KMS-11 (cell line): ENCODE results near the gene MITF.

Source experiments
- H2AFZ ChIP-seq: fragments of 200-600 bp; sonication (generic); 2 replicates; pipeline ENCODE4 v1.6.1; 2016; ENCODE audit warnings: antibody characterized with exemption, mixed run types, low read depth
- H3K27ac ChIP-seq: fragments of 200-600 bp; sonication (generic); 2 replicates; pipeline ENCODE4 v1.6.1; 2016; ENCODE audit warnings: mild to moderate bottlenecking, mixed run types
- H3K27me3 ChIP-seq: fragments of 200-600 bp; sonication (generic); 2 replicates; pipeline ENCODE4 v1.6.1; 2017; ENCODE audit warnings: mild to moderate bottlenecking, low read depth, mixed run types, moderate library complexity; ENCODE audit not compliant: insufficient read depth
- H3K36me3 ChIP-seq: fragments of 200-600 bp; sonication (generic); 2 replicates; pipeline ENCODE4 v1.6.1; 2017; ENCODE audit warnings: mild to moderate bottlenecking, mixed run types; ENCODE audit not compliant: insufficient read depth
- H3K4me1 ChIP-seq: fragments of 200-600 bp; sonication (generic); 2 replicates; pipeline ENCODE4 v1.6.1; 2016; ENCODE audit warnings: mild to moderate bottlenecking, low read depth, mixed run types; ENCODE audit not compliant: poor library complexity, severe bottlenecking
- H3K4me2 ChIP-seq: fragments of 200-600 bp; sonication (generic); 2 replicates; pipeline ENCODE4 v1.7.0; 2016; ENCODE audit warnings: mild to moderate bottlenecking, mixed run types
- H3K4me3 ChIP-seq: fragments of 200-600 bp; sonication (generic); IDR thresholded peaks from 2 replicates; pipeline ENCODE4 v1.6.1; 2017; ENCODE audit warnings: low read depth, low read length, mixed read lengths; ENCODE audit not compliant: insufficient read depth
- H3K79me2 ChIP-seq: fragments of 200-600 bp; sonication (generic); 2 replicates; pipeline ENCODE4 v1.6.1; 2016; ENCODE audit warnings: low read depth, mixed run types; ENCODE audit not compliant: insufficient read depth
- H3K9ac ChIP-seq: fragments of 200-600 bp; sonication (generic); 2 replicates; pipeline ENCODE4 v1.6.1; 2016; ENCODE audit warnings: mild to moderate bottlenecking, mixed run types
- H4K20me1 ChIP-seq: fragments of 200-600 bp; sonication (generic); 2 replicates; pipeline ENCODE4 v1.6.1; 2016; ENCODE audit warnings: mild to moderate bottlenecking, mixed run types; ENCODE audit not compliant: insufficient read depth
- TF ChIP-seq, protein P1 (sequence below): fragments of 200-600 bp; sonication (generic); conservative IDR thresholded peaks from 2 replicates; pipeline ENCODE4 v1.6.1; 2017; ENCODE audit warnings: low read depth, mild to moderate bottlenecking, antibody characterized with exemption, low read length, moderate library complexity, mixed read lengths

Gene MITF

GRCh38 chr3:69930564-69930963 lies 191.3 kb downstream of the MITF start:
- H3K79me2 ChIP-seq: no peaks in the 10 kb centered on the region
- H3K4me3 ChIP-seq: no peak overlapping the region
- TF ChIP-seq, protein P1, sequence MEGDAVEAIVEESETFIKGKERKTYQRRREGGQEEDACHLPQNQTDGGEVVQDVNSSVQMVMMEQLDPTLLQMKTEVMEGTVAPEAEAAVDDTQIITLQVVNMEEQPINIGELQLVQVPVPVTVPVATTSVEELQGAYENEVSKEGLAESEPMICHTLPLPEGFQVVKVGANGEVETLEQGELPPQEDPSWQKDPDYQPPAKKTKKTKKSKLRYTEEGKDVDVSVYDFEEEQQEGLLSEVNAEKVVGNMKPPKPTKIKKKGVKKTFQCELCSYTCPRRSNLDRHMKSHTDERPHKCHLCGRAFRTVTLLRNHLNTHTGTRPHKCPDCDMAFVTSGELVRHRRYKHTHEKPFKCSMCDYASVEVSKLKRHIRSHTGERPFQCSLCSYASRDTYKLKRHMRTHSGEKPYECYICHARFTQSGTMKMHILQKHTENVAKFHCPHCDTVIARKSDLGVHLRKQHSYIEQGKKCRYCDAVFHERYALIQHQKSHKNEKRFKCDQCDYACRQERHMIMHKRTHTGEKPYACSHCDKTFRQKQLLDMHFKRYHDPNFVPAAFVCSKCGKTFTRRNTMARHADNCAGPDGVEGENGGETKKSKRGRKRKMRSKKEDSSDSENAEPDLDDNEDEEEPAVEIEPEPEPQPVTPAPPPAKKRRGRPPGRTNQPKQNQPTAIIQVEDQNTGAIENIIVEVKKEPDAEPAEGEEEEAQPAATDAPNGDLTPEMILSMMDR: no peak
- H3K27me3 ChIP-seq: no peaks in the 10 kb centered on the region
- no peak overlapping the region for H2AFZ ChIP-seq
- H4K20me1 ChIP-seq: no peaks in the 10 kb centered on the region
- H3K4me2 ChIP-seq: no peak overlapping the region
- H3K4me1 ChIP-seq: peaks cover 17% of the 10 kb centered on the region
- no peak overlapping the region for H3K9ac ChIP-seq
- no peaks in the 10 kb centered on the region for H3K36me3 ChIP-seq
- H3K27ac ChIP-seq: no peak overlapping the region

- H3K4me1 ChIP-seq: peaks cover 17% of the 10 kb centered on the region
- no peak overlapping the region for H3K9ac ChIP-seq
- H2AFZ ChIP-seq: no peak overlapping the region
- H3K27ac ChIP-seq: no peak overlapping the region
- H3K79me2 ChIP-seq: no peaks in the 10 kb centered on the region
- H4K20me1 ChIP-seq: no peaks in the 10 kb centered on the region
- no peaks in the 10 kb centered on the region for H3K36me3 ChIP-seq
- TF ChIP-seq, protein P1: no peak
- no peak overlapping the region for H3K4me3 ChIP-seq
- H3K27me3 ChIP-seq: no peaks in the 10 kb centered on the region
- H3K4me2 ChIP-seq: peak overlapping the region; percentile 36; the same call in 1 of the 2 replicates
Measured at GRCh38 chr3:69932087-69932486, 192.8 kb downstream of the MITF start.

DNA sequence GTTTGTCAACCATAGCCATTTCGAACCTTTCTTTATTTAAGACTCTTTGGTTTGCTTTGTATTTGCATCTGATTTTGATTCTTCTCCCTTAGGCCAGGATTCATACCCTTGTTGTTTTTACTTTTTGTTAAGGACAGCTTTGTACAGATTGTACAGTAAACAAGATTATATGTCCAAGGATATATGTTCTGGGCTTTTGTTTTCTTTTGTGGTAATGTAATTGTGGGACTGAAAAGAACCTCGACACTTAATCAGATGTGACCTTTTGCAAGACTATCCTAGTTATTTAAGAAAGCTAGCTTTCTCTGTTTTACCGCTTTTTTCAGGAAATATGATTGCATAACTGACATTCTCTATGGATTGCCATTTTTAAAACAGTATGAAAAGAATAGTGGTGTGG lies 193.2 kb downstream of the MITF start:
- H3K4me3 ChIP-seq: no peak overlapping the region
- no peak overlapping the region for H3K27ac ChIP-seq
- H3K4me1 ChIP-seq: peaks cover 17% of the 10 kb centered on the region
- no peak overlapping the region for H2AFZ ChIP-seq
- TF ChIP-seq, protein P1: no peak
- H3K9ac ChIP-seq: no peak overlapping the region
- no peaks in the 10 kb centered on the region for H3K27me3 ChIP-seq
- no peak overlapping the region for H3K4me2 ChIP-seq
- H4K20me1 ChIP-seq: no peaks in the 10 kb centered on the region
- no peaks in the 10 kb centered on the region for H3K36me3 ChIP-seq
- H3K79me2 ChIP-seq: no peaks in the 10 kb centered on the region

DNA sequence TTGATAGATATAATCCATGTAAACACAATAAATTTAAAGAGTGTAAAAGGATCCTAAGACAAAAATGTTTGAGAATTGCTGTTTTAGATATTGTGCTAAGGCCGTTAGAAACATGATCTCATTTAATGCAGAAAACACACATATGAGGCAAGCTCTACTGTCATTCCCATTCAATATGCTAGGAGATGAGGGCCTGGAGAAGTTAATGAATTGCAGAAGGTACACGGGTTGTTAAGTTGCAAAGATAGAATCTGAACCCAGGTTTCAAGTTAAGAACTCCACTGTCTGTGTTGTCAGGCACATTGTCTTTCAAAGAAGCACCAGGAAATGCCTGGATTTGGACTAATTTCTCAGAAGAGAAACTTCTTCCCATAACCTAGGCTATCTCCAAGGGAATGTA lies 195.1 kb downstream of the MITF start:
- Histone ChIP-seq H3K27ac (no peak overlapping the region), H3K4me2 (no peak overlapping the region), H3K27me3 (no peaks in the 10 kb centered on the region), H3K4me1 (peaks cover 17% of the 10 kb centered on the region), H3K4me3 (no peak overlapping the region), H3K36me3 (no peaks in the 10 kb centered on the region), H2AFZ (no peak overlapping the region), H3K79me2 (no peaks in the 10 kb centered on the region), H4K20me1 (no peaks in the 10 kb centered on the region), H3K9ac (no peak overlapping the region)
- TF ChIP-seq, protein P1: no peak
